Right cardiac atrium (tissue), 5 donors: ENCODE results near the gene FAM89B. TPM values are rescaled to one million over a fixed set of nuclear protein-coding genes. Genes with fewer than 3 reads are reported as not detected.

ENCODE experiments used
- ATAC-seq, 2 donors: fragments of 200-7000 bp; cut with Tn5 transposase; one replicate each; pipeline versions ENCODE4 v1.8.0 to v1.9.1; 2020; ENCODE audit warnings: moderate library complexity in 2 of 2, mild to moderate bottlenecking in 1 of 2
- DNase-seq, 3 donors: peaks; one replicate each; pipeline ENCODE4 v3.0.0-alpha.2; 2020
- H3K27ac ChIP-seq: one replicate; pipeline ENCODE4 v1.5.1; 2013; ENCODE audit warnings: mild to moderate bottlenecking, low read length, control low read depth, moderate library complexity
- H3K27me3 ChIP-seq: one replicate; pipeline ENCODE4 v1.6.1; 2013; ENCODE audit not compliant: control insufficient read depth, insufficient read depth
- H3K4me1 ChIP-seq: one replicate; pipeline ENCODE4 v1.6.1; 2013; ENCODE audit warnings: low read length; ENCODE audit not compliant: control insufficient read depth, insufficient read depth
- H3K4me3 ChIP-seq: one replicate; pipeline ENCODE4 v1.5.1; 2013; ENCODE audit warnings: low read length, control low read depth
- H3K9me3 ChIP-seq: one replicate; pipeline ENCODE4 v1.6.1; 2013; ENCODE audit warnings: low read length; ENCODE audit not compliant: control insufficient read depth
- WGBS: extraction: QIAGEN DNeasy Blood & Tissue Kit; methylation state at CpG from one replicate; pipeline ENCODE4 v1.1.7; 2013; 5-methylcytosine and 5-hydroxymethylcytosine counted together
- intact Hi-C, 4 donors: fragments of 100-400 bp; cut with DNase I; formaldehyde crosslinking; loops; one replicate each; pipeline versions ENCODE4 v1.11.0 to v1.14.0; 2022 to 2023
- polyA plus RNA-seq: library from polyadenylated mRNA; stranded (reverse); fragments of 200-250 nt; gene quantifications from one replicate; pipeline ENCODE4 v1.2.3, GENCODE V29; 2013
- total RNA-seq, 4 donors: library from RNA; stranded (reverse); fragmentation: NEBNext Ultra II Directional; extraction: Animal tissue kit (Norgen Biotek cat#: 25700); gene quantifications; one replicate each; pipeline ENCODE4 v1.2.1, GENCODE V29; 2021
- donor health status: healthy with polysubstance abuse.
- donor health status: DM: no; HTN: yes; CAD: no.
- donor health status: DM: no; HTN: no; CAD: no.
- donor health status: DM: no; HTN: yes; CAD: no; lungs with severe emphysema.
- donor health status: DM: yes; HTN: yes; CAD: no.

The FAM89B gene
- total and polyA plus RNA-seq, 5 donors, result 40.5 to 46.6 (median 45.5) TPM

DNA sequence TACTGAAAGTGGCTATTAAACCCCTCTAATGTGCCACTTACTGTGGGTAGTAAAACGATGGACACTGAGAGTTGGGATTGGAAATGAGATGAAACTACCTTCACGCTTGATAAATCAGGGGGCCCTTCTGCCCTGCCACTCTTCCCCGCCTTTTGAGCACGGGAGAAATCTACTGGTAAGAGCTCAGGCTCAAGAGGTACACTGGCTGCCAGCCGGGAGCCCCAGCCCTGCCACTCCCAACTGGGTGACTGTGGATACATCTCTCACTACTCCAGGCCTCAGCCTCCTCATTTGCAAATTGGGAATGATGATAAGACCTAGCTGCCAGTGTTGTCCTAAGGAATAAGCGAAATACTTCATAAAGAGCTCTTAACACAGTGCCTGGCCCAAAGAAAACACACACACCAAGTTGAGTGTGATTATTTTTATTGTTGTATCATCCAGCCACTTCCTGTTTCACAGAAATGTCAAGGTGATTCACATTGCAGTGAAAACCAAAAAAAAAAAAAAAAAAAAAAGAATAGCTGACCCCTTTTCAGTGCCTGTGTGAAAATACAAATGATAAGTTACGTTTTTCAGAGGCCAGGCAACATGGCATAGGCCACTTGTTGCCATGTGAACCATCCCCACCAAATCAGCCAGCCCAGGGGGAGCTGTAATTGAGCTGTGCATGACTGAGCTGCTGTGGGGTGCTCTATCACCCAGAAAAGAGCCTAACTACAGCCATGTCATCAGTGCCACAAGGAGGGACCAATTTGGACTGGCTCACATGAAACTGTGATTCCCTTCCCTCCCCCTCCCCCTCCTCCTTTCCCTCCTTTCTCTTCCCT lies 6.5 kb upstream of the FAM89B start:
- WGBS, result 73% methylated on average over 7 of the region's 7 CpGs
- H3K4me3 ChIP-seq, result no peak overlapping the region
- intact Hi-C loops, result no loop called here
- peaks cover 9% of the 10 kb centered on the region for H3K4me1 ChIP-seq
- DNase-seq (no peak), ATAC-seq (no peak)
- H3K27ac ChIP-seq, result no peak overlapping the region
- H3K27me3 ChIP-seq, result no peaks in the 10 kb centered on the region
- no peaks in the 10 kb centered on the region for H3K9me3 ChIP-seq

DNA sequence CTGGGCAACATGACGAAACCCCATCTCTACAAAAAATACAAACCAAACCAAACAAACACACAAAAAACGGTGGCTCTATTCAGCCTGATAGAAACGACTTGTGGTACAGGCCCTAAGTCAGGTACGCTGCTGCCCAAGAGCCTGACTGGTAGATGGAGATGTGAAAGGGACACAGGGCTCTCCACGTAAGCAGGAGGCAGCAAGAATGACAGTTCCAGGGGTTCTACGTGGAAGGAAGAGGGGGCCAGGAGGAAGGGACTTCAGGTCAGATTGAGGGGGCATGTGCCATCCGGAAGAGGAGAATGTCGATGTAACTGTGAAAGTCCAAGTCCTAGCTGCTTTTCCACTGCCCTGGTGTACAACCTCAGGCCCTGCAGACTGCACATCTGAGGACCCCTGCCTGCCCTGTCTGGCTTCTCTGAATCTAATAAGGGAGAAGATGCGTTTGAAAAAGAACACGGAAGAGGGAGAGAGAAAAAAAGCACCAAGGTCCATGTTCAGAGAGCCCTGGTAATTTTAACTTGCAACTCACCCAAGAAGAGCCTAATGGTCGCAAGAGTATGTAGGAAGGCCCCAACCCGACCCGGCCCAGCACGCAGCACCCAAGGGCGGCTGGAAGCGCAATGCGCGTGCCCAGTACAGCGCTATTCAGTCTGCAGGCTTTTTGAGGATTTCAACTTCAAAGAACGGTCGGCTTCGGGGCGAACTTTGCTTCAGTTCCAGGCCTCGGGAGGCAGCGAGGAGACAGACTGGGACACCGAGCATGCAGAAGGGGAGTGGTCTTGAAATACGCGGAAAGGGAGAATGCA lies 3.0 kb upstream of the FAM89B start:
- DNase-seq, result peak in 1 of 3 donors; percentile 11
- H3K4me1 ChIP-seq, result peaks cover 12% of the 10 kb centered on the region
- peak; percentile 4 to 6 for ATAC-seq

DNA sequence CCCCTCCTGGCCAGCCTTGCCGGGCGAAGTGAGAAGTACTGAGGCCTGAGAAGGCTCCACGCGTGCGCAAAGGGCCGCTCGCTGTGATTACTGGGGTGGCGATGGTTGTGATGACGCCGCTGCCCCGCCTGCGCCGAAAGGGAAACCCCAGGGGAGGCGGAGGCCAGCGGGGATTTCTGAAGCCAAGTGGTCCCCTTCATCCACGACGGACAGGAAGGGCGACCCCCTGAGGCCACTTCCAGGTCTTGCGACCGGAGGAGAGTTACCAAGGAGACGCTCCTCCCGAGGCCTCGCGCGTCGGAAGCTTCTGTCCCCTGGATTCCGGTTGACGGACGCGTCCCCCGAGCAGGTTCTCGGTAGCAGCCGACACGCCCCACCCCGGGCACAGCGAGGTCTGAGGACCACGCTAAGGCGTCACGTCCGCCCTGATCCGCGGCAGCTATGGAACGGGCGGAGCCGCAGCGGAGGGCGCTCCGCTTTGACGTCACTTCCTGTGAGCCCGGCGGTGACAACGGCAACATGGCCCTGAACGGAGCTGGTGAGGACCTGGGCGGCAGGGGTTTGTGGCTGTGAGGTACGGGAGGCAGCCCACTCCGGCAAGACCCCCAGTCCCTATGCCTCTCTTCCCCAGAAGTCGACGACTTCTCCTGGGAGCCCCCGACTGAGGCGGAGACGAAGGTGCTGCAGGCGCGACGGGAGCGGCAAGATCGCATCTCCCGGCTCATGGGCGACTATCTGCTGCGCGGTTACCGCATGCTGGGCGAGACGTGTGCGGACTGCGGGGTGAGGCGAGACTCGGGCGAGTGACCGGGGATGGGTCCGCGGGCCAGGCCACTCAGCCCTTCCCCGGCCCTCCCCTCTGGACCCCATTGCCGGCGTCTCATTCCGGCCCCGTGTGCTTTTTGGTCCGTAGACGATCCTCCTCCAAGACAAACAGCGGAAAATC lies 2.1 kb upstream of the FAM89B start, which contains the start of gene ZNRD2:
ZNRD2 (plus strand) TSS at position 505 of the 946 bp plus-strand sequence; CDS start at position 520, 15 bp downstream.
- Histone ChIP-seq H3K27me3 (no peaks in the 10 kb centered on the region), H3K9me3 (no peaks in the 10 kb centered on the region), H3K4me3 (peak within 1 kb of the TSS; percentile 69), H3K4me1 (peaks cover 12% of the 10 kb centered on the region), H3K27ac (peak within 1 kb of the TSS; percentile 94)
- under 1% methylated on average over 89 of the region's 89 CpGs for WGBS
- intact Hi-C loops, result no loop called here
- ATAC-seq (peak; percentile 89 to 90), DNase-seq (peak; percentile 99)

More for the DNA sequence above, 3.0 kb upstream of the FAM89B start:
- peak overlapping the region; percentile 69 for H3K4me3 ChIP-seq
- H3K9me3 ChIP-seq, result no peaks in the 10 kb centered on the region
- H3K27me3 ChIP-seq, result no peaks in the 10 kb centered on the region
- H3K27ac ChIP-seq, result peak overlapping the region; percentile 94
- intact Hi-C loops, result no loop called here
- WGBS, result 9% methylated on average over 28 of the region's 28 CpGs

DNA sequence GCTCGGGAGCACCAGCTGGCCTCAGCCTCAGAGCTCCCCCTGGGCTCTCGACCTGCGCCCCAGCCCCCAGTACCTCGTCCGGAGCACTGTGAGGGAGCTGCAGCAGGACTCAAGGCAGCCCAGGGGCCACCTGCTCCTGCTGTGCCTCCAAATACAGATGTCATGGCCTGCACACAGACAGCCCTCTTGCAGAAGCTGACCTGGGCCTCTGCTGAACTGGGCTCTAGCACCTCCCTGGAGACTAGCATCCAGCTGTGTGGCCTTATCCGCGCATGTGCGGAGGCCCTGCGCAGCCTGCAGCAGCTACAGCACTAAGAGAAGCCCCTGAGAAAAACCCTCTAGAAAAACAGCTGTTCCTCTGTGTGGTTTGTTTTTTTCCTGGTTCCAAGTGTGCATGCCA lies 918 bp upstream of the FAM89B start:
- DNase-seq (peak in 1 of 3 donors; percentile 51), ATAC-seq (no peak)
- no peak overlapping the region for H3K27ac ChIP-seq
- WGBS, result 76% methylated on average over 9 of the region's 9 CpGs
- intact Hi-C loops, result no loop called here
- H3K27me3 ChIP-seq, result no peaks in the 10 kb centered on the region
- no peak overlapping the region for H3K4me3 ChIP-seq
- peaks cover 12% of the 10 kb centered on the region for H3K4me1 ChIP-seq
- H3K9me3 ChIP-seq, result no peaks in the 10 kb centered on the region

DNA sequence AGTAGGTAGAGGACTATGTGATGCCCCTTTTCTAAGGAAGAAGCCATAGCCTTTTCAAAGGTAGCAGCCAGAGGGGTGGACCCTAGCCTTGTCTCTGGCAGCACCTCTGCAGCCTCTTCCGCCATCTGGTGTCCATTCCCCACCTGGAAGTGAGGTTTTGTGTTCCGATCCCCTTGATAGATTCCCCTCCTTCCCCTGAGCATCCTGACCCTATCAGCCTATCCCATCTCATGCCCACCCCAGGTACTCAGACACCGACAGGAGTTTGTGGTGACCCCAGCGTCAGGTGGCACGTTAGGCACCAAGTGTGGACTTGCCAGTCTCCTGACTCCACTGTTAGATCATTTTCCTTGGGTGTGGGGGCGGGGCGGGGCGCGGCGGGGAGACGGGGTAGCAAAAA lies 398 bp upstream of the FAM89B start:
- WGBS, result 7% methylated on average over 11 of the region's 11 CpGs
- no peaks in the 10 kb centered on the region for H3K9me3 ChIP-seq
- no peaks in the 10 kb centered on the region for H3K27me3 ChIP-seq
- peak overlapping the region; percentile 84 for H3K4me3 ChIP-seq
- DNase-seq (no peak), ATAC-seq (no peak)
- H3K4me1 ChIP-seq, result peaks cover 15% of the 10 kb centered on the region
- H3K27ac ChIP-seq, result peak overlapping the region; percentile 52
- intact Hi-C loops, result no loop called here

DNA sequence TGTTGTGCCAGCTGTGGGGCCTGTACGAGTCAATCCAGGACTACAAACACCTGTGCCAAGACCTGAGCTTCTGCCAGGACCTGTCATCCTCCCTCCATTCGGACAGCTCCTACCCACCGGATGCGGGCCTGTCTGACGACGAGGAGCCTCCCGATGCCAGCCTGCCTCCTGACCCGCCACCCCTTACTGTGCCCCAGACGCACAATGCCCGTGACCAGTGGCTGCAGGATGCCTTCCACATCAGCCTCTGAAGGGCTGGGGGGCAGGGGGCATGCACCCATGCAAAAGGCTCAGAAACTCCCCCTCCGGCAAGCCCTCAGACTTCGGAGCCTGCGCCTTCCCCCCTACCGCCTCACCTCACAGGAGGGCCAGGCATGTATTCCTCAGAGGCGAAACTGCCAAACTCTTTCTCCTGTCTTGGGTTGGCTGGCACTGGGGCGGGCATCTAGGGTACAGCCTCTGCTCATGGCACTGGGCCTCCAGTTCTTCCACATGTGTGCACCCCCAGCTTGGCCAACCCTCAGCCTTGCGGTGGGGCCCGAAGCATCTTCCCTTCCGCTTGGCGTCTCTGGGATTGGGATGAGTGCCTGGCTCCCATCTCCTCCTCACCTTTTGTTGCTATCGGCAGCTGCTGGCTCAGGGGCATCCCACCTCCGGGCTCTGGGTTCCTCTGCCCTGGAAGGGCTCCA lies 1.2 kb downstream of the FAM89B start:
- Histone ChIP-seq H3K4me1 (peaks cover 19% of the 10 kb centered on the region), H3K9me3 (no peaks in the 10 kb centered on the region), H3K4me3 (peak overlapping the region; percentile 84), H3K27me3 (no peaks in the 10 kb centered on the region), H3K27ac (peak overlapping the region; percentile 69)
- peak; percentile 50 to 76 (median 68) for DNase-seq
- 28% methylated on average over 22 of the region's 22 CpGs for WGBS
- intact Hi-C loops, result no loop called here
- ATAC-seq, result no peak

DNA sequence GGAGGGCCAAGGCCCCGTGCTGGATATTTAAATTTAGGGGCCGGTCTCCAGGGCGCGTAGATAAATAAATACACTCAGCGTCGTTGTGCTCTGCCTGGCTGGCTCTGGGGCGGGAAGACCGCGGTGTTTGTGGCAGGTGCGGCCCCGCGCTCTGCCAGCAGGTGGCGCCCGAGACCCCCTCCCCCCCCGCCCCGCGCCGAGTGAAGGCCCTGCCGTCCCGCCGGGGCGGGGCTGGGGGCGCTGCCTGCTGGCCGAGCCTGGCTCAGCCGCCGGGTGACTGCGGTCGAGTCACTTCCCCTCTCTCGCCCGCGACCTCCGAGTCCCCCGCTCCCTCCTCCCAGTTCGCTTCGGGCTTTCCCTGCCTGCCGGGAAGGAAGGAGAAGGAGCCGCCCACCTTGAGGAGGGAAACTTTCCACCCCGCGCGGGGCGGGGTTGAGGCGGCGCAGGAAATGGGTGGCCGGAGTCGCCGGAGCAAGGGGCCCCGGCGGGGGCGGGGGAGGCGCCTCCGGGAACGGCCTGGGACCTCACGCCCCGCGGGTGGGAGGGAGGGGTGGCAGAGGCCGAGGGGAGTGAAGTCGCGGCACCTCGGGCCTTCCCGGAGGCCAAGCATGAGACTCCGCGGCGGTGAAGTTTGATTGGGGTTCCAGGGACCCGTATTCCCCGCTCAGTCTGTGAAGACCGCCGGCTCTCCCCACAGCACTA lies 1.9 kb downstream of the FAM89B start:
- ATAC-seq, result peak; percentile 70 to 72

DNA sequence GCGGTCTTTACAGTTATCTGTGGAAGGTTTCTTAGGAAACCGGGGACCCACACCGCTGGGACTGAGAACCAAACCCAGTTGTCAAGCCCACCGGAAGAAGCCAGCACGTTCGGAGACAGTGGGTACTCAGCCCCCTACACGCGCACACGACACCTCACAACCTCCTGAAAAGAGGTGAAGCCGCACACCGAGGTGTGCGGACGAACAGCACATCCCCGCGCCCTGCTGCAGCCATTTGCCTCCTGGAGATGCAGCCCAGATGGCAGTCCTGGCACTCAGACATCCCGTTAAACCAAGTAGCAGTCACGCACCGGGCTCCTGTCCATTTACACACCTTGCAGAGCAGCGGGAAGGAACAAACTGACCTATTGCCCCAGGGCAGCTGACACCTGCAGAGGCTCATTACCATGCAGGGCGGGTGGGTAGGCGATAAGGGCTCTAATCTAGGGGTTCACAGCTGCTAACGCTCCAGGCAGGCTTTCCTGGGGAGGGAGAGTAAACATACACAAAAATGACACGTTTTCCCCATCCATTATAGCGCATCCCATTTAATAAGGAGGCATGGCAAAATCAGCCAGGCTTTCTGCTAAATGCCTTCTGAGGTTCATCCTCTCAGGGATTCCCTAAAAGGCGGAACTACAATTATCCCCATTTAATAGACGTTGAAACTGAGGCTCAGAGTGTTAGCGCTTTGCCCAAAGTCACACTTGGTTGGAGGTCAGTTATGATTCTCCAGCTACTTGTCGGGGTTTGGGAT lies 2.7 kb downstream of the FAM89B start:
- ATAC-seq (no peak), DNase-seq (peak in 2 of 3 donors; percentile 66 to 74)
- Histone ChIP-seq H3K4me3 (peak overlapping the region; percentile 84), H3K27me3 (no peaks in the 10 kb centered on the region), H3K27ac (peak overlapping the region; percentile 73), H3K9me3 (no peaks in the 10 kb centered on the region), H3K4me1 (peaks cover 14% of the 10 kb centered on the region)
- intact Hi-C loops, result loop anchor here in 1 of 4 donors (5.0 kb wide), 1 partner anchor 37 kb away; the partner anchor contains the start of gene MAP3K11
- 26% methylated on average over 28 of the region's 28 CpGs for WGBS

More for the DNA sequence above, 1.9 kb downstream of the FAM89B start:
- H3K4me3 ChIP-seq, result peak overlapping the region; percentile 84
- 1% methylated on average over 67 of the region's 67 CpGs for WGBS
- peak overlapping the region; percentile 73 for H3K27ac ChIP-seq
- peak; percentile 98 for DNase-seq
- intact Hi-C loops, result no loop called here
- peaks cover 14% of the 10 kb centered on the region for H3K4me1 ChIP-seq
- no peaks in the 10 kb centered on the region for H3K9me3 ChIP-seq
- H3K27me3 ChIP-seq, result no peaks in the 10 kb centered on the region
